Uterus (tissue), 2 donors: ENCODE measurements around the gene CLK3.

Experiments
- POLR2A ChIP-seq, 2 donors: fragments of 450-650 bp; IDR thresholded peaks; one replicate each; pipeline ENCODE4 v1.6.1; 2016; ENCODE audit warnings: antibody characterized with exemption in 2 of 2, mild to moderate bottlenecking in 1 of 2, moderate library complexity in 1 of 2
- TF ChIP-seq, protein P1 (sequence below), 4 experiments: fragments of 200-600 bp in 2 of 4; fragments of 450-650 bp in 2 of 4; sonication (generic) in 2 of 4; IDR thresholded peaks; one replicate each; pipeline ENCODE4 v1.5.1; 2016 to 2019; ENCODE audit warnings: antibody characterized with exemption in 4 of 4, mild to moderate bottlenecking in 2 of 4, moderate library complexity in 1 of 4

DNA sequence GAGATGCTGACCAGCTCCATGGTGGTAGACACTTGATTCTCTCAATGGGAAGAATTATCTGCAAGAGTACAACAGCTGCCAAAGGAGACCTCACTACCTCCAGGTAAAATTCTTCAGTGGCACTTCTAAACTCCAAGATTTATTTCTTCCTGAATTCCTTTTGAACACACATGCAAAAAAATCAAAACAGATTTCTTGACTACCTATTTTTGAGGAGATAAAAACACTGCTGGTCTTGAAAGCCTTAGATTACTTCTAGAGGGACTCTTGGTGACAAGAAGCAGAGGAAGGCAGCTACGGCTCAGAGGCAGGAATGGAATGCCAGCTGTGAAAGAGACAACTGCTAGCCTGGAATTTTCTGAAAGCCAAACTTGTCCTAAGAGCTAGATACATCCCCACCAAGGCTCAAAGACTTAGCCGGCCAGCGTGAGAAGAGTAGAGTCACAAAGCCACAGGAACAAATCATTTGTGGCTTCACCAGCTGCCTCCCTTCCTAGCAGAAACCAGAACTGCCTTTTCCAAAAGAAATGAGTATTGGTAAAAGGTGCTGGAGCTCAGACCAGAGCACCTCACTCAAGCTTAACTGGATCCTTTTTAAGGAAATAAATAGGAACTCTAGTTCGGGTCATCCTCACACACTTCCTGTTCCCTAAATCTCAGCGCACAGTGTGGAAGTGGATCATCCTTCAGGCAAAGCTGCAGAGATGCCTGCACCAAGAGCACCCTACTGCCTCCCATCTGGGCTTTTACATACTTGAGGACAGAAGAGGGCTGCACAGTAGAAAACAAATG lies 32.6 kb downstream of the CLK3 start:
- TF ChIP-seq POLR2A (IDR thresholded peaks at IDR 0.05) = no peak
- TF ChIP-seq, protein P1, sequence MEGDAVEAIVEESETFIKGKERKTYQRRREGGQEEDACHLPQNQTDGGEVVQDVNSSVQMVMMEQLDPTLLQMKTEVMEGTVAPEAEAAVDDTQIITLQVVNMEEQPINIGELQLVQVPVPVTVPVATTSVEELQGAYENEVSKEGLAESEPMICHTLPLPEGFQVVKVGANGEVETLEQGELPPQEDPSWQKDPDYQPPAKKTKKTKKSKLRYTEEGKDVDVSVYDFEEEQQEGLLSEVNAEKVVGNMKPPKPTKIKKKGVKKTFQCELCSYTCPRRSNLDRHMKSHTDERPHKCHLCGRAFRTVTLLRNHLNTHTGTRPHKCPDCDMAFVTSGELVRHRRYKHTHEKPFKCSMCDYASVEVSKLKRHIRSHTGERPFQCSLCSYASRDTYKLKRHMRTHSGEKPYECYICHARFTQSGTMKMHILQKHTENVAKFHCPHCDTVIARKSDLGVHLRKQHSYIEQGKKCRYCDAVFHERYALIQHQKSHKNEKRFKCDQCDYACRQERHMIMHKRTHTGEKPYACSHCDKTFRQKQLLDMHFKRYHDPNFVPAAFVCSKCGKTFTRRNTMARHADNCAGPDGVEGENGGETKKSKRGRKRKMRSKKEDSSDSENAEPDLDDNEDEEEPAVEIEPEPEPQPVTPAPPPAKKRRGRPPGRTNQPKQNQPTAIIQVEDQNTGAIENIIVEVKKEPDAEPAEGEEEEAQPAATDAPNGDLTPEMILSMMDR (IDR thresholded peaks at IDR 0.05) = no peak
